ENCODE data around the gene HAAO.

Gene HAAO

DNA sequence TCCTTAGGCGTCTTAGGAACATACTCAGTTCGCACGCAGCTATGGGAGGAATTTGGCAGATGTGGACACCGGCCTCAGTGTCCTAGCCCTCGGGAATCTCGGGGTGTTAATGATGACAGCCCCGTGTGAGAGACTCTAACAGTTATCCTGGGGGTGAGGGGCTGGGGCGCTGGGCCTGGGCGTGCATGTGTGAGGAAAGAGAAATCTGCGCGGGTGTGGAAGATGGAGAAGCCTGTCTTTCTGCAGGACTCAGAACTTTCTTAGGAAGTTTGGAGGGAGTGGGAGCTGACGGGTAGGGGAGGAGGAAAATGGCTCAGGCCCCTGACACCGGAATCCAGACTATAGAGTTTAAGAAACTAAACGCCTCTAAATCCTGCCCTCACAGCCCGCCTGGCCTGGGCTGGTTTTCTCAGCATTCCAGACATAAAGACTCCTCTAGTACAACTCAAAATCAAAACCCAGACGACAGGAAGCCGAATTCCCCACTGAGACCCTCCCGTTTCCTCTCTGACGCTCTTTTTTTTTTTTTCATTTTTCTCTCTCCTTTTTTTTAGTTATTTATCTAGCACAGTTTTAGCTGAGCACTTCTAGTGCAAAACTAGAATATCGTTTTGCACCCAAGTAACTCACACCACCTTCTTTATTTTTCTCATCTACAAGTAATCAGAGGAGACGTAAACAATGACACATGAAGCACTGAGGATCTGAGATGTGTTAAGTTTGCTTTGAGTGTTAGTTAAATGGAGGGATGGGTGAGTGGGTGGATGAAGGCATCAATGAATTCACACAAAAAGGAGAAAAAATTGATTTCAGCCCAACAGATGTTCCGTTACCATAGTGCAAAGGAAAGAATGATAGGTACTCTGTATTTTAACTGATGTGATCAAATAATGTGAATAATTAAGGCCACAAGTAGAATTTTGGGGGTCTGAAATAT, 1.2 kb upstream of the HAAO start:
- no peak for DNase-seq (ENCODE audit: low spot score)

DNA sequence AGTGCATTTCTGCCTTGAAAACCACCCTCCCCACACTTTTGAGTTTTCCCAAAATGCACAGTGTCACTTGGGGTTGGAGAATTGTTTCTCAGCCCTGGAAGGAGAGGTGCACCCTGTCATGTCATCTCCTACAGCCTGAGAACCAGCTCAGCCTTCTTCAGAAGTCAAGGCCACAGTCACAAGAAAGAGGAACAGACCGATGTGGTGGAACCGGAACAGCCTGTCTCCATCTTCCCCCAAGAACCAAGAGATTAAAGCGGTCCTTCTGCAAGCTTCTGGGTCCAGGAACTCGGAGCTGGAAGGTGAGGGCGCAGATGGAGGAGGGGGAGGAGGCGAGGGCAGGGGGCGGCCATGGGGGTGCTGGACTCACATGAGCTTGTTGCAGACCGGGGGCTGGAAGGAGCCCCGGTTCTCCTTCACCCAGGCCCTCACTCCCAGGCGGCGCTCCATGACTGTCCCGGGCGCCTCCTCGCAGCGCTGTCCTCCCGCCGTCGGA, 248 bp downstream of the HAAO start:
- DNase-seq (ENCODE audit: low spot score): no peak

DNA sequence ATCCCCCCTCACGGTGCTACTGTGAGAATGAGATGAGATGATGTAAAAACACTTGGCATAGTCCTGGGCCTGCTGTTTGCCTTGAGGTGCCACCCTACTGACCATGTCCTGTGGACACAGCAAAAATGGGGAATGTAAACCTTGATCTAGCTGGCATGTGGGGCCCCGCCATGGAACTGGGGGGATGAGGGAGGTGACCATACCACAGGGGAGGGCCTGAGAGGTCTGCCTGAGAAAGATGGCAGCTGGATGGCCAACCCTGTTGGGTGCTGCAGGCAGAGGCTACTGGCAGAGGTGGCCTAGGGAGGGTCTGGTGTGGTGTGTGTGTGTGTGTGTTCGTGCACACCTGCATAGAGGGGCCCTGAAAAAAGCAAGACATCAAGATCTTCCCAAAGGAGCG, 777 bp downstream of the HAAO start:
- no peak for DNase-seq (ENCODE audit: low spot score)

DNA sequence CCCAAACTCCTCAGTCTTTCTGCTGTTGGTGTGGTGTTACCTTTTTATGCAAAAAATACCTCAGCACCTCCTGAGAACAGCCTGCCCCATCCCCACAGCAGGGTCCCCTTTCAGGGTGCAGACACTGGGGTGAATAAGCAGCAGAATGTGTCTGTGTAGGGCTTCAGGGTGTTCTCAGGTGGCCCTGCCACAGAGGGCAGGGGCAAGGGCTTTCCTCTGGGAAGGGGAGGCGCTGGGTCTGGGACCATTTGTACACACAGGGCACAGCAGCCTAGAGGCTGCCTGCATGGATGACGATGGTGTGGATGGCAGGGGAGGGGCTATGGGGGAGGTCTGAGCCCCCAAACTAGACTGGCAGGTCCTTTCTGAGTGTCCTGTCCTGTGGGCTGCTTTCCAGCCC, 2.6 kb downstream of the HAAO start:
- no peak for DNase-seq (ENCODE audit: low spot score)

DNA sequence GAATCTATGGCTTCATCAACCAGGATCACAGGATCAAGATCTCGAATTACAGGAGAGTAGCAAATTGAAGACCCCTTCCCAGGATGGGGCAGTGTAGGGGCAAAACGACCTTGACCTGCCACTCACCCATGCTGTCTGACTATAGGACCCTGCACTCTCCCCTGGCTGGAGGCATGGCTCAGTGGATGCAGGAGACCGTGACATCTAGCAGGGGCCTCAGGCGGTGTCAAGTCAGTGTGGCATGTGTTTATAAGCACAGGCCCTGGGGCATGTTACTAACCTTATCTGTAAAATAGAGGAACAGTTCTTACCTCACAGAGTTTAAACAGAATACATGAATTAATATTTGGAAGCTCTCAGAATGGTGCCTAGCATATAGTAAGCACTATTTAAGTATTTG, 3.5 kb downstream of the HAAO start:
- no peak for DNase-seq (ENCODE audit: low spot score)

DNA sequence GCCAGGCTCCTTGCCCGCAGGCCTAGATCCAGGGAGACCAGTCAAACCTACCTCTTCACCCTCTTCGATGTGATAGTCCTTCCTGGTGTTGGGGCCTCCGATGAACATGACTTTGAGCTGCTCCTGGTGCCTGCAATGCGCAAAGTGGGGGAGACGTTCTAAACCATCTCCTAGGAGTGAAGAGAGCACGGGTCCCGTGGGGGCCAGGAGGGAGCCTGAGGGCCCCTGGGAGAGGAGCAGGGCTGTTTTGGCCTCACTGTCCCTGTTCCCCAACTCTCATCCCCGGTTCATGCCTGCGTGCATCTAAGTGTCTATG, 3.9 kb downstream of the HAAO start:
- DNase-seq (ENCODE audit: low spot score): no peak

DNA sequence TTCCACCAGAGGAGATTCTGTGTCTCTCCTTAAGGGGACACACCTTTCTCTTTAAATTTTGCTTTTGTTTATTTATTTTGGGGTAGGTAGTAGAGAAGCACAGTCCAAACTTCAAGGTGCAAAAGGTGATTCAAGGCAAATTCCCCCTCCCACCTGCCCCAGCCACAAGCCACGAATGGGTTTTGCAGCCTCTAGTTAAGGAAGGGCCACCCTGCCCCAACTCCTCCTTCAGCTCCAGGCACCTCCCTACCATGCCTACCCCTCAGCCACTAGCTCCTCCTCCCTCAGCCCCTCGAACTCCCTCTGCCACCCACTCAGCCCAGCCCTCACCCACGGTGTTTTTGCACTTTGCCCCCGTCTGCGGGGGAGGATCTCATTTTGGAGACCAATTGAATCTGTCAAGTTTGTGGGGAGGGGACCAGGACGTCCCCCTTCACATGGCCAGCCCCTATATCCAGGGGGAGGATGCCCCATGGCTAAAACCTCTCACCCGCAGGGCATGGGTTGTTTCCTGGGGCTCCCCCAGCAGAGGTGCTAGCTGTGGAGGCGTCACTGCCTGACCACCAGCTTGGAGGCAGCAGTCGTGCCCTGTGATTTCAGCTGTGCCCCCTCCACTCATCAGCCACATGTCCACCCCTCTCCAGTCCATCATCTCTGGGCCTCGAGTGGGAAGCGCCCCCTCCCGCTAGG, 4.5 kb downstream of the HAAO start:
- DNase-seq (ENCODE audit: low spot score): no peak

DNA sequence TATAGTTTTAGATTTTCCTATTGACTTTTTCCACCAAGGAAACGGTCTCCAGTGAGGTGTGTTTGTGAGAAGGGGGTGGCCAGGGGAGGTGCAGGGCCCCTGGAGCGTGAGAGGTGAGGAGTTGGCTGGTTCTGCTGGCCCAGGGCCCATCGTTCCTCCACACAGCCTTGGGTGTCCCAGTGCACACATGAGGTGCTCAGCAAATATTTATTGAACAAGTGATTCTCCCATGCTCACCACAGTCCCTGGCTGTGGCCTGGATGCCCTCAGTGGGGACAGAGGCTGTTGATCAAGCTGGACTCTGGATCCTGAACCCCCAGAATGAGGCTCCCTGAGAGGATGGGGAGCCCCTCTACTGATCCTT, 5.0 kb downstream of the HAAO start:
- DNase-seq (ENCODE audit: low spot score): no peak

DNA sequence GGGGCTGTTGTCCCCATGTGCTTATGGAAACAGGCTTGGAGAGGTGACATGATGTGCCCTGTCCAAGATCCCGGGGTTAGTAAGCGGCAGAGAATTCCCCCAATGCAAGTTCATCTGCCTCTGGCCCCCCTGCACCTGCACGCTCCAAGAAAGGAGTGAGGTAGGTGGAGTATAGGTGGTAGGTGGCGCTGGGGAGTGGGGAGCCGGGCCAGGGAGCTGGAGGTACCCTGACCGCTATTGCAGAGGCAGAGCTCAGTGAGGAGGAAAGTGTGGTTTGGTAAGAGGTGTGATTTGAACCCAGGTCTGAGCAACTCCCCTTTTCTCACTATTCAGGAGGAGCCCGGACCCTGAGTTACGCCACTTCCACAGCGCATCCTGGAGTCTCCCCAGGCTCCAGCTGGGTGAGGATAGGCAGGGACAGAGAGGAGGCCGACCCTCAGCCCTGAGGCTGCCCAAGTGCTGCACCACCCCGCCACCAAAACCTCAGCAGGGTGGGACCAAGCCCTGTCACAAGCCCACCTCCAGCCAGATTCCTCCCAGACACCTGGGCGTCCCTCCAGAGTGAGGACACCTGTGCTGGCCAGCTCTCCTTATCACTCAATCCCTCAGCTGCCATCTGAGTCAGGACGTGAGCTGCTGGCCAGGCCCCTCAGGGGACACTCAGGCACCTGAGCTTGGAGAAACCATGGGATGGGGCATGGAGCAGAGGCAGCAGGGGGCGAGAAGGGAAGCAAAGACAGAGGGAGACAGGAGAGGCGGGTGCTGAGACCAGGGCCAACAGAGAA, 5.6 kb downstream of the HAAO start:
- DNase-seq (ENCODE audit: low spot score): no peak

DNA sequence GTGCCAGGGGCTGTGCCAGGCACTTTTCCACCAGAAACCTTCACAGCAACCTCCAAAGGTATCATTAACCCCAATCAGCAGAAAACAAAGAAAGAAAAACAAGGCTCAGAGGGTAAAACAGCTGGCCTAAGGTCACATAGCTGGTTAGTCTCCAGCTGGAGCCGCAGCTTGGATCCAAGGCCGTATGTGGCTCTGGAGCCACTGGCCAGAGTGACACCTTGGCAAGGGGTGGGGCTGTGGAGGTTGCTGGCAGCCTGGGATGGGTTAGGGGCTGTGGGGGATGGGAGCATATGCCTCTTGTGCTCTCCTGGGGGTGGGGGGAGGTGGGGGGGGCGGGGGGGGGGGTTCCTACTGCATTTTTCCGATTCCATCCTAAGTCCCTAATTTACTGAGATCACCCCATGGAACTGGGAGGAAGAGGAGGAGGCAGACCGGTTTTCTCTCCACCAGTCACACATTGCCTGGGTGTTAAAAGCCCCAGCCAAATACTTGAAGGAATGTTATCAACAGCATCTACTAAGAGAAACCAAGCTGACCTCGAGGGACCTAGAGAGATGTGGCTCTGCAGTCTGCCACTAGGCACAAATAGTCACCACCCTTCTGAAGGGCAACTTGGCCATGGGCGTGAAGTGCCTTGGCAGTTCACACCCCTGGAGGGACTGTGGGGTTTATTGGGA, 8.0 kb downstream of the HAAO start:
- DNase-seq (ENCODE audit: low spot score): no peak

DNA sequence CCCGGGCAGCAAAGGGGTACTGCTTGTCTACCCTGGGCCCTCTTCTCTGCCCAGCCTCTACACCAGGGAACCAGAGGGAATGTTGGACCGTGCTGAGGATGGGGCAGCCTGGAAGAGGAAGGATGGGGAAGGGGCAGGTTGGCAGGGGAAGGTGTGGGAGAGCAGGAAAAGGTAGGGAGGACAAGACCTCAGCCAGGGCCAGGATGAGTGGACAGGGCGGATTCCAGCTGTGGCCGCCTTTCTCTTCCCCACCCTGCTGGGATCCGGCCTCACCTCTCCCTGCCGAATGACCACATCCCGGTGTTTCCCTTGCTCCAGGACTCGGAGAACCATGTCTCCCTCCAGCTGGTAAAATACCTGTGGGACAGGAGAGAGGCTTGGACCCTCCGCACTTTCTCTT, 8.9 kb downstream of the HAAO start:
- no peak for DNase-seq (ENCODE audit: low spot score)

DNA sequence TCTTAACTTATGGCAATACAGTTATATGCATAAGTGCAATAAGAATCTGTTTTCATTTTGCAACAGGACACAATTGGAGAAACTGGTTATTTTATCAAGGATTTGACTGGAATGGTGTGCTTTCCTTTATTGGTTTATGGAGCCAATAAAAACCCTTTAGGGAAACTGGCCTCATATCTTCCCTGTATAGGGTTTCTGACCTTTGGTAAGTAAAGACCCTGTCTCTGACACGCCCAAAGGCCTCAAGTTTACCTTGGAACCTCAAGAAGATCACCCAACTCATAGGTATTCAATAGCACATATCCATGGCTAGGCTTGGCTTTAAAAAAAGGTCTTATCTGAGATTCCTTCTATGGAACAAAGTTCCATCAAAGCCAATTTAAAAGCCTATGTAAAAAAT, 11.2 kb downstream of the HAAO start:
- DNase-seq (ENCODE audit: low spot score): no peak

DNA sequence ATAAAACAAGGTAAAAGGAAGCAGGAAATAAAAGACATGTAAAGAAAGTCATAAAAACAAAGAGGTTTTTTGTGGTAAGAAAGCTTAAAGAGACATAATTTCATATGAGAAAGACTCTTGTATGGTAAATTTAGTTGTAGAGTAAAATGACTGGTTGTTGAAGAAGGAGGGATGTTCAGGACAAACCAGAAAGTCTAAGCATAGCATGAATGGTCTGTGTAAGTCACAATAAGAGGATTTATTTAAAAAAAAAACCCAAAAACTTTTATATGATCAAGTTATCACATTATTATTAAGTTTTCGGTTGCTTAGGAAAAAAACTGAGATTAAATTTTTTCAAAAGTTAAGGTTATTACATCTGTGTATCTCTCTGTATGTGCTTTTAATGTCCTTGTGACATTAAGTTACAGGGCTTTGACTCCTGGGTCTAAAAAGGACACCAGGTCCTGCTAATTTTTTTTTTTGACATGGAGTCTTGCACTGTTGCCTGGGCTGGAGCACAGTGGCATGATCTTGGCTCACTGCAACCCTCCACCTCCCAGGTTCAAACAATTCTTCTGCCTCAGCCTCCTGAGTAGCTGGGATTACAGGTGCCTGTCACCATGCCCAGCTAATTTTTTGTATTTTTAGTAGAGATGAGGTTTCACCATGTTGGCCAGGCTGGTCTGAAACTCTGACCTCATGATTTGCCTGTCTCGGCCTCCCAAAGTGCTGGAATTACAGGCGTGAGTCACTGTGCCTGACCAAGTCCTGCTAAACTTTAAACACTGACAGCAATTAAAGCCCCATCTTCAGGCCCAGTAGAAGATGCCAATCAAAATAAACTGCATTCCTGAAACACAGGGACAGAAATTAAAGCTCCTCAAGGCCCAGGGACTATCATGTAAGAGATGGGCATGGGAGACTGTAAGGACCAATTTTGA, 14.2 kb downstream of the HAAO start:
- DNase-seq (ENCODE audit: low spot score): no peak

DNA sequence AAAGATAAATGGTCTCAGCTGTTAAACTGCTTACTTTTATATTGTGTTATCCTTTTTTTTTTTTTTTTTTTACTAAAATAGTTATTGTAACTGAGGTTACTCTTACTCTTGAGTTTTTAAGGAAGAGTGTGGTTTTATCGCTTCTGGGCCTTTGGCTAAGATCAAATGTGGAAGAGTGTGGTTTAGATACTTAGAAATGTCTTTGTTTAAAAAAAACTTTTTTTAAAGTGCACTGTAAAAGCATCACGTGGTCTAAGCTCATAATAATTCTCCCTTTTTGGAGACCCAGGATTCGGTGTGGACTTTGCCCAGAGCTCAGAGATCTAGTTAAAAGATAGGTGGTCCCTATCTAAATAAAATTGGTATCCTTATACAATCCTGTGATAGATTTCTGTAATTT, 16.6 kb downstream of the HAAO start:
- no peak for DNase-seq (ENCODE audit: low spot score)

DNA sequence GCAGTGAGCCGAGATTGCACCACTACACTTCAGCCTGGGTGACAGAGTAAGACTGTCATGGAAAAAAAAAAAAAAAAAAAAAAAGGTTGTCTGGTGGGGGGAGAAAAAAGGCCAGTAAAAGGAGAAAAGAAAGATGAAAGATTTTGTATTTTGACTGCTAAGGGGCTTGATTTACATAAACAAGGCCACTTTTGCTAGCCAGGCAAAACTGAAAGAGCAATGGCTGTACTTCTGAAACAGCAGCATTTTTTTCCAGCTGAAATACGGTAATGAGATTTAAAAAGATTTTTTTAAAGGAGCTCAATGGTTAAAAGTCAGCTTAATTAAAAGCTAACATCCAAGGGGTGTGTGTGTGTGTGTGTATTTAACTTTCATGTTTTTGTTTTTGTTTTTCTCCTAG, 17.2 kb downstream of the HAAO start:
- DNase-seq (ENCODE audit: low spot score): no peak

DNA sequence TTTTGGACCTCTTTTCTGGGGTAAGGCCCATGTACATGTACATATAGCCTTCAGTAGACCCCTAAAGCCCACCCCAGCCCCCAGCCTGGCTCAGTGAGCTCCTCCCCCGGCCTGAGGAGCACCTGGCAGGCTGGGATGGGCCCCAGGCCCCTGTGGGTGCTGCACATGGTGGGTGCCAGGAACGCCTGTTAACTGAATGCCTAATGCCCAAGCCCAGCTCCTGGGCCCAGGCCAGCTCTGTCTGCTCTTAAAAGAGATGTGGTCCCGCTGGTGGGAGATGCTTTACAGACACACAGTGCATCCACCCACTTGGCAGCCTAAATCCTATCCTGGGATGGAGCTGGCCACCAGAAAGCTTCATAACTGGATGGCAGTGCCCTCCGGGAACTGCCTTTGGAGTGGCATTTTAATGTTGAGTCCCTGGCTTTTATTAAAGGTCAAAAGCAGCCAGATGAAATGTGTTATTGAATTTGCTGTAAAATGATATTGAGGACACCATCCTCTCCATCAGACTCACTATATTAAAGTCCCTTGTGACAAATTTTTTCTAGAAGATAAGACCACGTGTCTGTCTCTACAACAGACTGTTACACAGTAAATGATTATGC, 20.7 kb downstream of the HAAO start:
- DNase-seq (ENCODE audit: low spot score): no peak

DNA sequence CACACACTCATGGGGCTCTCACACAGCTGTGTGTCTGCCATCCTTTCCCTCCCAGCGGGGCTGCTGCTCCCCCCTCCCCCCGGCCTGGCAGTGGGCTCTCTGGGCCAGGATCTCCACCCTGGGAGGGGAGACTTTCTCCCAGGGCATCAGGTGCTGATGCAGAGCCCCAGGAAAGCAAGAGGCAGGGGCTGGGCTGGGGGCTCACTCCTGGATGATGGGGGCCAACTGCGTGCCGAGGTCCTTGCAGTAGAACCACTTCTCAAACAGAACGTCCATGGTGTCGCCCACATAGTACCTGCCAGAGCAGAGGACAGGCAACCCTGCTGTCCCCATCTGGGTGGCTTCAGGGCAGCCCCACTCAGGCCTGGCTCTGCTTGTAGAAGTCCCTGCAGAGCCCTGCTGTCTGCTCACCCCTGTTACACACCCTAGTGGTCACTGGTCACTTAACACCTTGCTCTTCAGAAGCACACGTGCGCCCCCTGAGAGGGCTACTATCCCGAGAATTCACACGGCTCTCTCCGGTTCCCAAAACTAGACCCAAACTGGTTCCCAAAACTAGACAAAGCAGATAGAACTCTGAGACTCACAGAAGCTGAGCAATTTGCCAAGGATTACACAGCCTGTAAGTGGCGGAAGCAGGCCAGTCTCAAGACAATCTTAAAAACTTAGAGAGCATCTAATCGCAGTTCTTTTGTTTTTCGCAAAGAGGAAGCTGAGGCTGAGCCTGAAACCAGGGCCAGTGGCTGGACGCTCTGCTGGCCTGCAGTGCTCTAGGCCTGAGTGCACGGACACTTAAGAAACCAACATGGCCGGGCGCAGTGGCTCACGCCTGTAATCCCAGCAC, 21.9 kb downstream of the HAAO start:
- no peak for DNase-seq (ENCODE audit: low spot score)

DNA sequence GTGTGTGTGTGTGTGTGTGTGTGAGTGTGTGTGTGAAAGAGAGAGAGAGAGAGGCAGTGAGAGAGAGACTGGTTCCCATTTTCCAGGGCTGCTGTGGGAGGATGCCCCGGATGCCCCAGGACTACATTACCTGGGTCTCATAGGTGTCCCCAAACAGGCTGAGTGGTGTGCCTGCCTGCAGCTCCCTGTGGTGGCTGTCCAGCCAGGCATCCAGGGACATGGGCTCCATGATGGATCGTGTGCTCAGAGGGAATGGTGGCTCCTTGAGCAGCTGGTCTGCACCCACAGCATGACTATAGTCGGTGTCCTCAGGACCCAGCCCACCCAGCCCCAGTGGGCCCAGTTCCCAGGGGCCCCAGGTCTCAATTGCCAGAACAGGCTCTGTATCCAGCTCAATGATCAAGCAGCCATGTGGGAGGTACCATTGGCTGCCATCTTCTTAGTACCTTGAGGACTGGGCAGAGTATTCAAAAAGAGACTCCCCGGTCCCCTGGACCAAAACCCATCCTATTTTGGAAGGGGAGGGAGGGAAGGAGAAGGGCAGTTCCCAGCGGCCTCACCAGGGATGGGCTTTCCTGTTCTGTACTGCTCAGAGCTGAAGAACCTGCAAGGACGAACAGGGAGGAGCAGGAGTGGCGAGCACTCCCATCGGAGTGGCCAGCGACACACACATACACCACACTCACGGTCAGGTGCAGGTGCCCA, 22.6 kb downstream of the HAAO start:
- no peak for DNase-seq (ENCODE audit: low spot score)

DNA sequence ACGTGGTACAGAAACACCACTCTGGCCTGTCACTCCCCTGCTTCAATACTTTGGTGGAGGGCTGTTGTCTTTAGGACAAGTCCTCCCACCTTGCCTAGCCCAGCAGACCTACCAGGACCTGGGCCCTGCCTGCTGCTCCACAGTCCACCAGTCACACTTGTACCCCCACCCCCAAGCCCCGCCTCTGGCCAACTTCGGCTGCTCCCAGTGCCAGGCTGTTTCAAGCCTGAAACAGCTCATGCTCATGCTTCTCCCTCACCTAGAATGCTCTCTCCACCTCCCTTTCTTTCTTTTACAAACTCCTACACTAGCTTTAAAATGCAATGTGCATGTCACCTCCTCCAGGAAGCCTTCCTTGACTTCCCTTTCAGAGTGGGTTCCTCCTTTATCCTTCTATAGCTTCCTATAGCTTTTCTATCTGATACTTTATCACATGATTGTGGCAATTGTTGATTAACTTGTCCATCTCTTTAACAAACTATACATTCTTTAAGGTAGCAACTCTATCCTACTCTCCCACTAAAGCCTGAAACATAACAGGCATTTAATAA, 23.6 kb downstream of the HAAO start:
- no peak for DNase-seq (ENCODE audit: low spot score)
